GM19239 (cell line): ENCODE results near the gene KSR2.
"Not testable (repeated sequence)": the region's sequence is repeated elsewhere in the genome, so short reads cannot be mapped to it uniquely, and the experiment has no call there.

Source experiments
- DNase-seq: peaks from one replicate; pipeline ENCODE4 v3.0.0; 2011; ENCODE audit warnings: low spot score; ENCODE audit not compliant: insufficient read length
- FAIRE-seq: peaks from 2 replicates; lab custom pipeline; 2011; peaks lifted over from hg19 to GRCh38; lab: Jason Lieb, UNC

KSR2 gene

GRCh38 chr12:117789195-117789912 is 179.4 kb downstream of the KSR2 start:
- DNase-seq (no peak), FAIRE-seq (no peak)

DNA sequence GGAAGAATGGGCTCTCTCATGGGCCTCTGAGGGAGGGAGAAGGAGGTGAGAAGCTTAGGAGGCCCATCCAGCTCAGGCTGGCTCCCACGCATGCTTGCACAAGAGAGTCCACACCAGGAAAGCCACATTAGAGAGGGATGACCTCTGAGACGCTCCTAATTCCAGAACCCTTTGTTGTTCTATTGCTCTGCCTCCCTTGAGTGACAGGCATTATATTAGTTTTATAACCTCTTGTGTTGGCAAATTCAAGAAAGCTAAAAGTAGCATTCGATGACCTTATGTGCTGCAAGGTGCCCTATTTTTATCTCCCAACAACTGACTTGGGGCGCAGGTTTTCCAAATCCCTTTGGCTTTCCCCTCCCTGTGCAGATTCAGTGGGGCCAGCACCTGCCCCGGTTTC is 190.1 kb downstream of the KSR2 start:
- FAIRE-seq: no peak
- DNase-seq: no peak

GRCh38 chr12:117774941-117775775 is 193.6 kb downstream of the KSR2 start:
- FAIRE-seq (no peak), DNase-seq (no peak)

GRCh38 chr12:117768860-117769259 is 199.9 kb downstream of the KSR2 start:
- FAIRE-seq (no peak), DNase-seq (no peak)

DNA sequence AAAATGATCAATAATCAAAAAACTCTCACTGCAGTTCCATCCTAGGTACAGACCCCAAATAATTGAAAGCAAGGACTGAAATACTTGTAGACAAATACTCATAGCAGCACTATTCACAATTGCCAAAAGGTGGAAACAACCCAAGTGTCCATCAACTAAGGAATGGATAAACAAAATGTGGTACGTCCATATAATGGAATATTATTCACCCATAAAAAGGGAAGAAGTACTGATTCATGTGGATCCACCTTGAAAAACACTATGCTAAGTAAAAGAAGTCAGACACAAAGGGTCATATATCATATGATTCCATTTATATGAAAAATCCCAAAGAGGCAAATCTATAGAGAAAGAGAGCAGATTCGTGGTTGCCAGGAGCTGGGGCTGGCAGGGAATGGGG is 202.8 kb downstream of the KSR2 start:
- FAIRE-seq (no peak), DNase-seq (no peak)

DNA sequence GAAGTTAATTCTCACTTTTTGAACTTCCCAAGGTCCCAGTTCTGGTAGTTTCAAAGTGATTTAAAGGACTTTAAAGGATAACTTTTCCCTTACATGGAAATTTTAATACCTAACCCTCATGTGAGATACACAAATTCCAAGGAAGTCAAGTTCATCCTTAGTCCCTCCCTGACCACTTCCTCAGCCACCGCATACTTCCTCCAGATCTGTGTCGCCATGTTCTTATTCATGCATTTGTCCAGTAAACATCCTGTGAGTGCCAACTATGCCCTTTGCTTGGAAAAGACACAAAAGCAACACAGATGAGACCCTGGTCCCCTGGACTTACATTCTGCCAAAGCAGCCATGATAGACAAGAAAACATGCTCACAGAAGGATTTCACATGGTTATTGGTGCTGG is 206.6 kb downstream of the KSR2 start:
- DNase-seq (no peak), FAIRE-seq (no peak)

- FAIRE-seq (no peak), DNase-seq (no peak)
These were observed 207.2 kb downstream of the KSR2 start for GRCh38 chr12:117761528-117762100.

GRCh38 chr12:117760990-117761389 is 207.8 kb downstream of the KSR2 start:
- no peak for DNase-seq
- FAIRE-seq: no peak

DNA sequence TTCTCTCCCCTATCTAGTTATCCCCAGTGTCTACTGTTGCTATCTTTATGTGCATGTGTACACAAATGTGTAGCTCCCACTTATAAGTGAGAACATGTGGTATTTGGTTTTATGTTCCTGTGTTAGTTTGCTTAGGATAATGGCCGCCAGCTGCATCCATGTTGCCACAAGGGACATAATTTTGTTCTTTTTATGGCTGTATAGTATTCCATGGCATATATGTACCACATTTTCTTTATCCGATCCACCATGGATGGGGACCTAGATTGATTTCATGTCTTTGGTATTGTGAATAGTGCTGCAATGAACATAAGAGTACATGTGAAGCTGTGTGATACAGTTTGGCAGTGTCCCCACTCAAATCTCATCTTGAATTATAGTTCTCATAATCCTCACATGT is 218.1 kb downstream of the KSR2 start:
- DNase-seq: no peak
- no peak for FAIRE-seq

DNA sequence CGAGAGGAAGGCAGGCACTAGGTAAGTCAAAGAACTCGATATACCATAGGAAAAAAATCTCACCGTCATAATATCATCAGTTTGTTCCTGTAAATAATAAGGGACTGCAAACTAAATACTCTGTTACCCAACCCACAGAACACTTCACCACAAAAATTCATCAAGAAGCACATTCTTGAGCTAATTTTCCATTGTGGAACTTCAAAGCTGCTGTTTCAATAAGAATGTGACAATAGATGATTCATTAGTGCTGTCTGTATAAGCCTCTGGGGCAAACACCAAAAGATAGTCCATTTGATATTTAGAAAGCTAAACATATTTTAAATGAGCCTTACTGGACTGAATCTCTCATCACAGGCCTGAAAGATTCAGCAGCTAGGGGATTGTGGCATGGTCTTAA is 219.4 kb downstream of the KSR2 start:
- DNase-seq (no peak), FAIRE-seq (no peak)

DNA sequence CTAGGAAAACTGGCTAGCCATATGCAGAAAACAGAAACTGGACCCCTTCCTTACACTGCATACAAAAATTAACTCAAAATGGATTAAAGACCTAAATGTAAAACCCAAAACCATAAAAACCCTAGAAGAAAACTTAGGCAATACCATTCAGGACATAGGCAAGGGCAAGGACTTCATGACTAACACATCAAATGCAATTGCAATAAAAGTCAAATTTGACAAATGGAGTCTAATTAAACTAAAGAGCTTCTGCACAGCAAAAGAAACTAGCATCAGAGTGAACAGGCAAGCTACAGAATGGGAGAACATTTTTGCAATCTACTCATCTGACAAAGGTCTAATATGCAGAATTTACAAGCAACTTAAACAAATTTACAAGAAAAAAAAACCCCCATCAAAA is 222.4 kb downstream of the KSR2 start:
- DNase-seq, FAIRE-seq: not testable (repeated sequence)

- DNase-seq (no peak), FAIRE-seq (no peak)
These were observed 224.4 kb downstream of the KSR2 start for GRCh38 chr12:117744418-117744817.

GRCh38 chr12:117743761-117744160 is 225.0 kb downstream of the KSR2 start:
- no peak for FAIRE-seq
- no peak for DNase-seq

GRCh38 chr12:117742721-117743120 is 226.1 kb downstream of the KSR2 start:
- FAIRE-seq (no peak), DNase-seq (no peak)

DNA sequence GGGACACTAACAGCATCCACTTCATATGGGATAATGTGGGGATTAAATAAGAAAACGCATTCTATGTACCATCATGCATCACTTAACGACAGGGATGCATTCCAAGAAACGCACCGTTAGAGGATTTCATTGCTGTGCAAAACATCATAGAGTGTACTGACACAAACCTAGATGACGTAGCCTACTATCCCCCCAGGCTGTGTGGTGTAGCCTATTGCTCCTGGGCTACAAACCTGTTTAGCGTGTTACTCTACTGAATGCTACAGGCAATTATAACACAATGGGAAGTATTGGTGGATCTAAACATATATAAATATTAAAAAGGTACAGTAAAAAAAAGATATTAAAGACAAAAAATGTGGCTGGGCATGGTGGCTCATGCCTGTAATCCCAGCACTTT is 230.6 kb downstream of the KSR2 start:
- FAIRE-seq (no peak), DNase-seq (no peak)

- no peak for FAIRE-seq
- no peak for DNase-seq
These were observed 235.3 kb downstream of the KSR2 start for GRCh38 chr12:117733549-117733805.

- FAIRE-seq: no peak
- no peak for DNase-seq
These were observed 235.8 kb downstream of the KSR2 start for GRCh38 chr12:117732761-117733548.

DNA sequence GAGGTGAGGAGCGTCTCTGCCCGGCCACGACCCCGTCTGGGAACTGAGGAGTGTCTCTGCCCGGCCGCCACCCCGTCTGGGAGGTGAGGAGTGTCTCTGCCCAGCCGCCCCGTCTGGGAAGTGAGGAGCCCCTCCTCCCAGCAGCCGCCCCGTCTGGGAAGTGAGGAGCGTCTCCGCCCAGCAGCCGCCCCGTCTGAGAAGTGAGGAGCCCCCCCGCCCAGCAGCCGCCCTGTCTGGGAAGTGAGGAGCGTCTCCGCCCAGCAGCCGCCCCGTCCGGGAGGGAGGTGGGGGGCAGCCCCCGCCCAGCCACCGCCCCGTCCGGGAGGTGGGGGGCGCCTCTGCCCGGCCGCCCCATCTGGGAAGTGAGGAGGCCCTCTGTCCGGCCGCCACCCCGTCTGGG is 237.7 kb downstream of the KSR2 start:
- not testable (repeated sequence) for FAIRE-seq

GRCh38 chr12:117727301-117727700 is 241.5 kb downstream of the KSR2 start:
- DNase-seq (no peak), FAIRE-seq (no peak)

More for the DNA sequence above, 237.7 kb downstream of the KSR2 start:
- not testable (repeated sequence) for DNase-seq

DNA sequence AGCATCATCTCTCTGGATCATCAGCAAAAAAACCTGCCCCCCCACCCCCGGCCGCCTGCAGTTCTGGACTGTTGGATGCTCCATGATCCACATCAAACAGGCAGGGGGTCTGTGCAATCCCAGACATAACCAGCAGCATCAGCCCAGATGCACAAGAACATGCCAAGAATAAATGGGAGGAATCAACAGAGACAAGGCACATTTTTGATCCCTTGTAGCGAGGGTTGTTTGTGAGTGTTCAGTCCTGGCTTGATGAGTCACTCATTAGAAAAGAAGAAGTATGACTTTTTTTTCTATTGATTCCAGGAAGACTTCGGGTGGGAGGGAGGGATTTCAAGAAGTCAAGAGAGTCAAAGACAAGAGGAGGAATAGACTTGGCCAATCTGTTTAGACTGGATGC is 244.2 kb downstream of the KSR2 start:
- DNase-seq (no peak), FAIRE-seq (no peak)

- DNase-seq (no peak), FAIRE-seq (no peak)
These were observed 250.2 kb downstream of the KSR2 start for GRCh38 chr12:117718559-117718958.
